ENCODE results near the gene ITGB4.

The ITGB4 gene

GRCh38 chr17:75751676-75752404 is 30.6 kb downstream of the ITGB4 start:
- no peak overlapping the region for H3K4me3 ChIP-seq (replicated peaks; ENCODE audit: low read depth, low read length)
- TF ChIP-seq CTCF (IDR thresholded peaks at IDR 0.05; ENCODE audit: low read depth, low read length, missing control alignments) = no peak
- no peak for DNase-seq (ENCODE audit: extremely low read depth, low read depth)

DNA sequence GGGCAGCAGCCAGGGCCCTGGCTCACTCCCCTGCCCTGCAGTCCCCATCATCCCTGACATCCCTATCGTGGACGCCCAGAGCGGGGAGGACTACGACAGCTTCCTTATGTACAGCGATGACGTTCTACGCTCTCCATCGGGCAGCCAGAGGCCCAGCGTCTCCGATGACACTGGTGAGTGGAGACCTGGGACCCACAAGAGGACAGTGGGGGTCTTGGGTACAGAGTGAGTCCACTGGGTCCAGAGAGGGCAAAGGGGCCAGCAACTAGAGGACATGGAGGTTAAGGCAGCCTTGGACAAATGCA is 31.1 kb downstream of the ITGB4 start:
- no peak for TF ChIP-seq CTCF (IDR thresholded peaks at IDR 0.05; ENCODE audit: low read depth, low read length, missing control alignments)
- DNase-seq (ENCODE audit: extremely low read depth, low read depth) = no peak
- H3K4me3 ChIP-seq (replicated peaks; ENCODE audit: low read depth, low read length) = no peak overlapping the region

DNA sequence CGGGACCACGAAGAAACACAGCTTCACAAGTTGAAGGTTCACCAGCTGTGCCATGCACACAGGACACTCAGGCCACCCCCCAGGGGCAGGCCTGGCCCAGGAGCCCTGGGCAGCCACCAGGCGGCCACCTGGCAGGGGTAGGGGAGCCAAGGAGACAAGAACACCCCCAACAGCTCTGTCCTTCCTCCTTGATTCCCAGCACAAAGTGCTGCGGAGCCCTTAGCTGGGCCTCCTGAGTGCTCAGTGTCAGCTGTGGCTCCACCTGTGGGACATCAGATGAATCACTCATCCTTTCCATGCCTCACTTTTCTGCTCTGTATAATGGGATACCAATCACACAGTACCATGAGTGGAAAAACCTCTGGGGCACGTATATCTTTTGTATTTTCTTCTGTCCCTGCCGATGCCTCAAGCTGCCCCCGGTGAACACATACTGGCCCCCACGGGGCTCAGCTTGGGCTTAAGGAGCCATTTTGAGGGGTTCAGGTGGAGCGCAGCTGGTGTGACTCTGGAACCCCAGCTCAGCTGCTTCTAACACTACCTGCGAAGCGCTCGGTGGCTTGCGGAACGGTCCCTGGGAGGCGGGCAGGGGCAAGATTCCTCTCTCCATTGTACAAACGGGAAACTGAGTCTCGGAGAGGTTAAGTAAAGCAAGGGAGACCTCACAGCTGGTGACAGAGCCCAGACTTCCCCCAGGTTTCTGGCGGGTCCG is 31.7 kb downstream of the ITGB4 start:
- DNase-seq (ENCODE audit: extremely low read depth, low read depth) = no peak
- H3K4me3 ChIP-seq (replicated peaks; ENCODE audit: low read depth, low read length) = peak overlapping the region; percentile 37
- TF ChIP-seq CTCF (IDR thresholded peaks at IDR 0.05; ENCODE audit: low read depth, low read length, missing control alignments) = no peak

GRCh38 chr17:75753514-75754377 is 32.5 kb downstream of the ITGB4 start:
- H3K4me3 ChIP-seq (replicated peaks; ENCODE audit: low read depth, low read length) = peak overlapping the region; percentile 37
- peak; percentile 46 for TF ChIP-seq CTCF (IDR thresholded peaks at IDR 0.05; ENCODE audit: low read depth, low read length, missing control alignments)
- no peak for DNase-seq (ENCODE audit: extremely low read depth, low read depth)

- no peak overlapping the region for H3K4me3 ChIP-seq (replicated peaks; ENCODE audit: low read depth, low read length)
- DNase-seq (ENCODE audit: extremely low read depth, low read depth) = no peak
- TF ChIP-seq CTCF (IDR thresholded peaks at IDR 0.05; ENCODE audit: low read depth, low read length, missing control alignments) = no peak
Observed at GRCh38 chr17:75754378-75755204, 33.3 kb downstream of the ITGB4 start.

GRCh38 chr17:75755205-75755901 is 34.1 kb downstream of the ITGB4 start:
- no peak overlapping the region for H3K4me3 ChIP-seq (replicated peaks; ENCODE audit: low read depth, low read length)
- no peak for TF ChIP-seq CTCF (IDR thresholded peaks at IDR 0.05; ENCODE audit: low read depth, low read length, missing control alignments)
- no peak for DNase-seq (ENCODE audit: extremely low read depth, low read depth)
